WTC11 (cell line): ENCODE results near the gene IGFBP7. TPM values are rescaled to one million over a fixed set of nuclear protein-coding genes. Genes with fewer than 3 reads are reported as not detected.

ENCODE experiments used
- ATAC-seq: fragments of 200-7000 bp; cut with Tn5 transposase; 2 replicates; pipeline ENCODE4 v1.10.0; 2021; ENCODE audit warnings: mild to moderate bottlenecking, moderate library complexity
- CTCF ChIA-PET: fragments of 300-600 bp; sonication (Branson Sonifier 250); formaldehyde crosslinking; loops from one replicate; lab custom pipeline; 2021; ENCODE audit warnings: antibody characterized with exemption; lab: Charles Lee
- POLR2A ChIA-PET: fragments of 350-600 bp; sonication (Branson Sonifier 250); formaldehyde crosslinking; loops from one replicate; lab custom pipeline; 2021; ENCODE audit warnings: antibody characterized with exemption; lab: Charles Lee
- DNase-seq: peaks from one replicate; pipeline ENCODE4 v3.0.0; 2021; ENCODE audit warnings: low spot score
- H3K27ac Mint-ChIP-seq: 2 replicates; pipeline ENCODE4 v1.8.0; 2021; ENCODE audit warnings: mixed read lengths
- H3K27me3 Mint-ChIP-seq: 2 replicates; pipeline ENCODE4 v1.8.0; 2021; ENCODE audit warnings: low read depth, mild to moderate bottlenecking, moderate library complexity, mixed read lengths
- H3K36me3 Mint-ChIP-seq: 2 replicates; pipeline ENCODE4 v1.8.0; 2021; ENCODE audit warnings: mixed read lengths
- H3K4me1 Mint-ChIP-seq: 2 replicates; pipeline ENCODE4 v1.8.0; 2022; ENCODE audit warnings: mixed read lengths
- H3K4me3 Mint-ChIP-seq: 2 replicates; pipeline ENCODE4 v1.8.0; 2021; ENCODE audit warnings: mild to moderate bottlenecking, moderate library complexity, mixed read lengths
- H3K9me3 Mint-ChIP-seq: 2 replicates; pipeline ENCODE4 v1.8.0; 2021; ENCODE audit warnings: mixed read lengths
- E2F5 ChIP-seq: sonication (generic); formaldehyde crosslinking; IDR thresholded peaks from 2 replicates; pipeline ENCODE4 v1.8.1; 2022; ENCODE audit warnings: mild to moderate bottlenecking, moderate library complexity, missing genetic modification reagents
- EMX1 ChIP-seq: fragments of 250-450 bp; sonication (Bioruptor Pico); IDR thresholded peaks from 2 replicates; pipeline ENCODE4 v1.8.0; 2021; ENCODE audit warnings: mild to moderate bottlenecking
- FOXJ3 ChIP-seq: sonication (generic); formaldehyde crosslinking; IDR thresholded peaks from 2 replicates; pipeline ENCODE4 v1.9.0; 2021; ENCODE audit warnings: missing genetic modification reagents, mild to moderate bottlenecking, borderline replicate concordance
- FOXP4 ChIP-seq: sonication (generic); formaldehyde crosslinking; IDR thresholded peaks from 2 replicates; pipeline ENCODE4 v1.8.0; 2022; ENCODE audit warnings: mild to moderate bottlenecking, missing genetic modification reagents
- GTF2I ChIP-seq: fragments of 250-450 bp; sonication (Bioruptor Pico); conservative IDR thresholded peaks from 2 replicates; pipeline ENCODE4 v1.4.0; 2021; ENCODE audit warnings: mild to moderate bottlenecking
- NFE2L1 ChIP-seq: sonication (generic); formaldehyde crosslinking; IDR thresholded peaks from 2 replicates; pipeline ENCODE4 v1.8.1; 2023; ENCODE audit warnings: missing genetic modification reagents
- PRRX2 ChIP-seq: fragments of 250-450 bp; sonication (Bioruptor Pico); IDR thresholded peaks from 2 replicates; pipeline ENCODE4 v1.8.0; 2021; ENCODE audit warnings: mild to moderate bottlenecking
- RORB ChIP-seq: fragments of 250-450 bp; sonication (Bioruptor Pico); IDR thresholded peaks from 2 replicates; pipeline ENCODE4 v1.9.0; 2021; ENCODE audit warnings: mild to moderate bottlenecking
- SMAD3 ChIP-seq: sonication (generic); formaldehyde crosslinking; IDR thresholded peaks from 2 replicates; pipeline ENCODE4 v1.8.0; 2022; ENCODE audit warnings: missing genetic modification reagents, mild to moderate bottlenecking, borderline replicate concordance
- SP1 ChIP-seq: sonication (generic); formaldehyde crosslinking; conservative IDR thresholded peaks from 2 replicates; pipeline ENCODE4 v1.8.1; 2022; ENCODE audit warnings: missing genetic modification reagents
- TP53 ChIP-seq: sonication (generic); formaldehyde crosslinking; IDR thresholded peaks from 2 replicates; pipeline ENCODE4 v1.8.1; 2023; ENCODE audit warnings: mild to moderate bottlenecking, missing genetic modification reagents
- USF2 ChIP-seq: sonication (generic); formaldehyde crosslinking; IDR thresholded peaks from 2 replicates; pipeline ENCODE4 v1.8.1; 2023; ENCODE audit warnings: mild to moderate bottlenecking, missing genetic modification reagents, moderate library complexity
- ZNF121 ChIP-seq: sonication (generic); formaldehyde crosslinking; IDR thresholded peaks from 2 replicates; pipeline ENCODE4 v1.8.0; 2023; ENCODE audit warnings: missing genetic modification reagents
- ZNF219 ChIP-seq: sonication (generic); formaldehyde crosslinking; IDR thresholded peaks from 2 replicates; pipeline ENCODE4 v1.8.0; 2023; ENCODE audit warnings: missing genetic modification reagents, mild to moderate bottlenecking, borderline replicate concordance
- ZNF317 ChIP-seq: sonication (generic); formaldehyde crosslinking; IDR thresholded peaks from 2 replicates; pipeline ENCODE4 v1.8.1; 2023; ENCODE audit warnings: low read depth, mild to moderate bottlenecking, moderate library complexity, missing genetic modification reagents, borderline replicate concordance
- ZNF396 ChIP-seq: fragments of 250-450 bp; sonication (Bioruptor Pico); IDR thresholded peaks from 2 replicates; pipeline ENCODE4 v1.8.0; 2021; ENCODE audit warnings: mild to moderate bottlenecking, moderate library complexity, borderline replicate concordance
- total RNA-seq: library from RNA; stranded (reverse); gene quantifications from 3 replicates; pipeline ENCODE4 v1.2.3, GENCODE V29; 2021
- TF ChIP-seq, protein P1 (sequence below): sonication (generic); formaldehyde crosslinking; IDR thresholded peaks from 2 replicates; pipeline ENCODE4 v1.8.0; 2023; ENCODE audit warnings: mild to moderate bottlenecking, missing genetic modification reagents
- TF ChIP-seq, protein P2 (sequence below): sonication (generic); formaldehyde crosslinking; IDR thresholded peaks from 2 replicates; pipeline ENCODE4 v1.8.1; 2022; ENCODE audit warnings: low read depth, mild to moderate bottlenecking, moderate library complexity, missing genetic modification reagents, borderline replicate concordance

The IGFBP7 gene
- total RNA-seq, 1 experiment from 2014 or later, result 1.4 TPM

- Mint-ChIP-seq H3K36me3 (peaks cover 28% of the 10 kb centered on the region), H3K27ac (no peak overlapping the region), H3K27me3 (peaks cover 40% of the 10 kb centered on the region), H3K4me1 (peaks cover 18% of the 10 kb centered on the region), H3K9me3 (peaks cover 34% of the 10 kb centered on the region), H3K4me3 (no peak overlapping the region)
- no peak for DNase-seq
- CTCF ChIA-PET, result no interaction called here
- TF ChIP-seq PRRX2 (CRISPR knock-in tag) (no peak), TP53 (CRISPR knock-in tag) (no peak), ZNF219 (CRISPR knock-in tag) (no peak), FOXP4 (no peak), RORB (CRISPR knock-in tag) (no peak)
- TF ChIP-seq, protein P1, sequence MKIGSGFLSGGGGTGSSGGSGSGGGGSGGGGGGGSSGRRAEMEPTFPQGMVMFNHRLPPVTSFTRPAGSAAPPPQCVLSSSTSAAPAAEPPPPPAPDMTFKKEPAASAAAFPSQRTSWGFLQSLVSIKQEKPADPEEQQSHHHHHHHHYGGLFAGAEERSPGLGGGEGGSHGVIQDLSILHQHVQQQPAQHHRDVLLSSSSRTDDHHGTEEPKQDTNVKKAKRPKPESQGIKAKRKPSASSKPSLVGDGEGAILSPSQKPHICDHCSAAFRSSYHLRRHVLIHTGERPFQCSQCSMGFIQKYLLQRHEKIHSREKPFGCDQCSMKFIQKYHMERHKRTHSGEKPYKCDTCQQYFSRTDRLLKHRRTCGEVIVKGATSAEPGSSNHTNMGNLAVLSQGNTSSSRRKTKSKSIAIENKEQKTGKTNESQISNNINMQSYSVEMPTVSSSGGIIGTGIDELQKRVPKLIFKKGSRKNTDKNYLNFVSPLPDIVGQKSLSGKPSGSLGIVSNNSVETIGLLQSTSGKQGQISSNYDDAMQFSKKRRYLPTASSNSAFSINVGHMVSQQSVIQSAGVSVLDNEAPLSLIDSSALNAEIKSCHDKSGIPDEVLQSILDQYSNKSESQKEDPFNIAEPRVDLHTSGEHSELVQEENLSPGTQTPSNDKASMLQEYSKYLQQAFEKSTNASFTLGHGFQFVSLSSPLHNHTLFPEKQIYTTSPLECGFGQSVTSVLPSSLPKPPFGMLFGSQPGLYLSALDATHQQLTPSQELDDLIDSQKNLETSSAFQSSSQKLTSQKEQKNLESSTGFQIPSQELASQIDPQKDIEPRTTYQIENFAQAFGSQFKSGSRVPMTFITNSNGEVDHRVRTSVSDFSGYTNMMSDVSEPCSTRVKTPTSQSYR, result no peak
- TF ChIP-seq, protein P2, sequence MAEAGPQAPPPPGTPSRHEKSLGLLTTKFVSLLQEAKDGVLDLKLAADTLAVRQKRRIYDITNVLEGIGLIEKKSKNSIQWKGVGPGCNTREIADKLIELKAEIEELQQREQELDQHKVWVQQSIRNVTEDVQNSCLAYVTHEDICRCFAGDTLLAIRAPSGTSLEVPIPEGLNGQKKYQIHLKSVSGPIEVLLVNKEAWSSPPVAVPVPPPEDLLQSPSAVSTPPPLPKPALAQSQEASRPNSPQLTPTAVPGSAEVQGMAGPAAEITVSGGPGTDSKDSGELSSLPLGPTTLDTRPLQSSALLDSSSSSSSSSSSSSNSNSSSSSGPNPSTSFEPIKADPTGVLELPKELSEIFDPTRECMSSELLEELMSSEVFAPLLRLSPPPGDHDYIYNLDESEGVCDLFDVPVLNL (CRISPR knock-in tag), result no peak
- no peak for ATAC-seq
- POLR2A ChIA-PET, result no interaction called here
Measured at GRCh38 chr4:57159866-57160265, 49.7 kb upstream of the IGFBP7 start.

- Mint-ChIP-seq H3K36me3 (peaks cover 29% of the 10 kb centered on the region), H3K4me3 (no peak overlapping the region), H3K27ac (no peak overlapping the region), H3K4me1 (peaks cover 17% of the 10 kb centered on the region), H3K9me3 (peaks cover 35% of the 10 kb centered on the region), H3K27me3 (peaks cover 29% of the 10 kb centered on the region)
- ATAC-seq (no peak), DNase-seq (no peak)
- ChIA-PET POLR2A (no interaction called here), CTCF (no interaction called here)
- TF ChIP-seq SP1 (CRISPR knock-in tag) (no peak), GTF2I (no peak), USF2 (no peak), FOXJ3 (CRISPR knock-in tag) (no peak), ZNF121 (CRISPR knock-in tag) (0 out of 2 replicates have a peak, but pooled peaks have one; percentile 1), TP53 (CRISPR knock-in tag) (no peak)
Measured at GRCh38 chr4:57158762-57159161, 48.6 kb upstream of the IGFBP7 start.

DNA sequence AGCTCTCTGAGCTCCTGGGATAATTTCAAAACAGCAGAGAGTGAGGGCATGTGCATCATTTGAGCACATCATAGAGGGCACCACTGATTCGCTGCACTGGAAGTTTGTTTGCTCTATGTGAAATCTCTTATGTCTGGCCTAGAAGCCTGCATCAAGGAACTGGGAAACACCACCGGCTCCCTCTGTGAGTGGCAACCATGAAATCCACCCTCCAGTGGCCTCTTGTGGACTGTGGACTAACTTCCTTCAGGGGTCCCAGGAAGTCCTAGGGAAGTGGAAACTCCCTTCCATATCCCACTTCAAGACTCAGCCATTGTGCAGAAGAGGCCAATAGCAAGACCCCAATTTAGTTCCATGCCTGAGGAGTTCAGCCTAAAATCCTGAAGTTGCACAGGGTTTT, 48.0 kb upstream of the IGFBP7 start:
- TF ChIP-seq SMAD3 (CRISPR knock-in tag) (no peak), NFE2L1 (no peak), EMX1 (CRISPR knock-in tag) (no peak), E2F5 (CRISPR knock-in tag) (no peak), ZNF396 (no peak), ZNF317 (CRISPR knock-in tag) (no peak), GTF2I (no peak)
- TF ChIP-seq, all 79 proteins: peak for 0
- peaks cover 27% of the 10 kb centered on the region for H3K27me3 Mint-ChIP-seq
- ATAC-seq, result no peak

More for the DNA sequence above, 48.0 kb upstream of the IGFBP7 start:
- ChIA-PET POLR2A (no interaction called here), CTCF (interaction anchor here (2.2 kb wide), 1 partner anchor 120 kb away, joined by 9 read pairs; no protein-coding TSS in a partner anchor)
- Mint-ChIP-seq H3K9me3 (peaks cover 35% of the 10 kb centered on the region), H3K4me1 (peaks cover 17% of the 10 kb centered on the region), H3K4me3 (no peak overlapping the region), H3K27ac (no peak overlapping the region), H3K36me3 (peaks cover 26% of the 10 kb centered on the region)
- DNase-seq, result no peak
